GM12872 (cell line): ENCODE results near the gene ROBO3.

Source experiments
- TF ChIP-seq, protein P1 (sequence below): IDR thresholded peaks from 3 replicates; pipeline ENCODE4 v1.5.1; 2011; ENCODE audit warnings: low read depth, mild to moderate bottlenecking, low read length, moderate library complexity; ENCODE audit not compliant: insufficient read depth

The ROBO3 gene

DNA sequence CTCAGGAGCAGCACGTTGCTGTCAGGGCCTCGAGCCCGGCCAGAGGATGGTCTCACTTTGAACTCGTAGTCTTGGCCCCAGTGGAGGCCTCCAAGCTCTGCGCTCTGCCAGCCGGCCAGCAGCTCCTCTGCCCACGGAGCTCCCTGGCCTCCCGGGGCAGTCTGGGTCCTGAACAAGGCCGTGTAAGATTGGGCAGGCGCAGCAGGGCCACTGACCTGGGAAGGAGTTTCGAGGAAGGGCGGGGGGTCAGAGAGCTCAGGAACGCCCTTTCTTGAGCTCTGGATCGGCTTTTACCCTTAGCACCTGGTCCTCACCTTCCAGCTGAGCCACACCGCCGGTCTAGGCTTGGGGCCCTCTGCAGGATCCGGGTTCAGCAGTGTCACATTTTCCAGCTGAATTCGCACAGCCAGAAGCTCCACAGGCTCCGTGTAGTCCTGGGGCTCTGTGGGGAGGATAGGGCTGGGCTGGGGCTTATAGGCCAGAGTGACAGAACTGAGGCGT lies 30.3 kb downstream of the ROBO3 start:
- TF ChIP-seq, protein P1, sequence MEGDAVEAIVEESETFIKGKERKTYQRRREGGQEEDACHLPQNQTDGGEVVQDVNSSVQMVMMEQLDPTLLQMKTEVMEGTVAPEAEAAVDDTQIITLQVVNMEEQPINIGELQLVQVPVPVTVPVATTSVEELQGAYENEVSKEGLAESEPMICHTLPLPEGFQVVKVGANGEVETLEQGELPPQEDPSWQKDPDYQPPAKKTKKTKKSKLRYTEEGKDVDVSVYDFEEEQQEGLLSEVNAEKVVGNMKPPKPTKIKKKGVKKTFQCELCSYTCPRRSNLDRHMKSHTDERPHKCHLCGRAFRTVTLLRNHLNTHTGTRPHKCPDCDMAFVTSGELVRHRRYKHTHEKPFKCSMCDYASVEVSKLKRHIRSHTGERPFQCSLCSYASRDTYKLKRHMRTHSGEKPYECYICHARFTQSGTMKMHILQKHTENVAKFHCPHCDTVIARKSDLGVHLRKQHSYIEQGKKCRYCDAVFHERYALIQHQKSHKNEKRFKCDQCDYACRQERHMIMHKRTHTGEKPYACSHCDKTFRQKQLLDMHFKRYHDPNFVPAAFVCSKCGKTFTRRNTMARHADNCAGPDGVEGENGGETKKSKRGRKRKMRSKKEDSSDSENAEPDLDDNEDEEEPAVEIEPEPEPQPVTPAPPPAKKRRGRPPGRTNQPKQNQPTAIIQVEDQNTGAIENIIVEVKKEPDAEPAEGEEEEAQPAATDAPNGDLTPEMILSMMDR, result no peak

GRCh38 chr11:124896071-124896750 lies 31.0 kb downstream of the ROBO3 start:
- TF ChIP-seq, protein P1, result no peak

GRCh38 chr11:124896821-124897391 lies 31.7 kb downstream of the ROBO3 start:
- TF ChIP-seq, protein P1, result no peak

DNA sequence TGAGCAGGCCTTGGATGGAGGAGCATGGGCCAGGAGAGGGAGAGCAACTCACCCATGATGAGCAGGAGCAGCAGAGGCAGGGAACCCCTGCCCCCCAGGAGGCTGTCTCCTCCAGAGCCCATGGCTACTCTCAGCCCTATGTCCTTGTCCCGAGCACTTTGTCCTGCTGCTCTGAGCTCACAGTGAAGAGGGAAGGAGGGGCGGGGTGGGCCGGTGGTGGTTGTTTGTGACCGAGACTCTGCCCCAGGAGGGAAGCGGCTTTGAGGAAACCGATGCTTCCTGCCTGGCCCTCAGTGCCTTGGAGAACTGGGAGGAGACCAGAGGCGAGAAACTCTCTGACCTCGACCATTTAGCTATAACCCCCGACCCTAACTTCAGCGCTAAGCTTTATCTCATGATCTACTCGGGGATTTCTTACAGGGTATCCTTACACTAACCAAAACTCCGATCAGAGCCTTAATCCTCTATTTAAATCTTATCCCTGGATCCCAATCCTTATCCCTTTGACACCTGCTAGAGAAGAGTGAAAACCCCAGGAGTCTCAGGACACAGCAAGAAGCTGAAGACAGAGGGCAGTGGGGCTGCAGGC lies 32.5 kb downstream of the ROBO3 start, which contains the start of gene ROBO4:
TSS of gene ROBO4 (minus strand) at position 192 of the 589 bp plus-strand sequence. CDS start at position 122, 70 bp downstream.
- TF ChIP-seq, protein P1, result no peak

- TF ChIP-seq, protein P1, result no peak
Observed at GRCh38 chr11:124898263-124898680, 33.0 kb downstream of the ROBO3 start.

GRCh38 chr11:124898711-124899110 lies 33.5 kb downstream of the ROBO3 start:
- TF ChIP-seq, protein P1, result no peak

GRCh38 chr11:124899383-124900145 lies 34.3 kb downstream of the ROBO3 start:
- TF ChIP-seq, protein P1, result no peak
